OCI-LY3 (cell line): ENCODE measurements around the gene PLB1.

Experiments used
- H2AFZ ChIP-seq: fragments of 200-600, 300-600 bp; shearing (Covaris generic); 2 replicates; pipeline ENCODE4 v1.6.0; 2014; ENCODE audit warnings: antibody characterized with exemption, low read depth, low read length
- H3K27ac ChIP-seq: fragments of 200-600, 300-600 bp; sonication (generic); 2 replicates; pipeline ENCODE4 v1.5.1; 2014; ENCODE audit warnings: mild to moderate bottlenecking, low read length, moderate library complexity, mixed read lengths
- H3K27me3 ChIP-seq: fragments of 200-600, 300-600 bp; sonication (generic); 2 replicates; pipeline ENCODE4 v1.6.1; 2014; ENCODE audit warnings: low read depth, low read length, mixed read lengths
- H3K36me3 ChIP-seq: fragments of 200-600, 300-600 bp; sonication (generic); replicated peaks from 2 replicates; pipeline ENCODE3; 2014; ENCODE audit warnings: low read depth, low read length, mixed read lengths
- H3K4me1 ChIP-seq: fragments of 300-600, 200-600 bp; sonication (generic); 2 replicates; pipeline ENCODE4 v1.6.1; 2014; ENCODE audit warnings: low read length, mixed read lengths
- H3K4me2 ChIP-seq: fragments of 200-600, 300-600 bp; sonication (generic); 2 replicates; pipeline ENCODE4 v1.6.1; 2014; ENCODE audit warnings: low read length, mixed read lengths
- H3K4me3 ChIP-seq: fragments of 300-600, 200-600 bp; sonication (generic); 2 replicates; pipeline ENCODE4 v1.5.1; 2014; ENCODE audit warnings: antibody characterized with exemption, mild to moderate bottlenecking, low read length, moderate library complexity
- H3K79me2 ChIP-seq: fragments of 300-600, 200-600 bp; shearing (Covaris generic); 2 replicates; pipeline ENCODE4 v1.6.1; 2014; ENCODE audit warnings: mild to moderate bottlenecking, low read length, mixed read lengths
- H3K9ac ChIP-seq: fragments of 300-600, 200-600 bp; shearing (Covaris generic); 2 replicates; pipeline ENCODE4 v1.6.0; 2014; ENCODE audit warnings: mild to moderate bottlenecking, low read length, moderate library complexity
- H3K9me3 ChIP-seq: fragments of 200-600, 300-600 bp; shearing (Covaris generic); 2 replicates; pipeline ENCODE4 v1.6.1; 2014; ENCODE audit warnings: low read length, mixed read lengths; ENCODE audit not compliant: insufficient read depth
- H4K20me1 ChIP-seq: fragments of 200-600, 300-600 bp; sonication (generic); 2 replicates; pipeline ENCODE4 v1.6.1; 2016; ENCODE audit warnings: low read length, mixed read lengths; ENCODE audit not compliant: insufficient read depth
- CTCF ChIP-seq: fragments of 200-600, 300-600 bp; sonication (generic); IDR thresholded peaks from 2 replicates; pipeline ENCODE4 v1.5.1; 2014; ENCODE audit warnings: antibody characterized with exemption, low read length, low read depth
- EZH2phosphoT487 ChIP-seq: fragments of 200-600 bp; shearing (Covaris generic); IDR thresholded peaks from 2 replicates; pipeline ENCODE4 v1.6.1; 2018; ENCODE audit warnings: antibody characterized with exemption, mixed run types, low read depth

The PLB1 gene

GRCh38 chr2:28510184-28510583, 14.3 kb downstream of the PLB1 start:
- H3K27ac ChIP-seq: no peak overlapping the region
- no peak overlapping the region for H2AFZ ChIP-seq
- no peak overlapping the region for H3K4me3 ChIP-seq
- no peaks in the 10 kb centered on the region for H3K4me1 ChIP-seq
- H3K9ac ChIP-seq: no peak overlapping the region
- H3K79me2 ChIP-seq: no peaks in the 10 kb centered on the region
- TF ChIP-seq CTCF (no peak), EZH2phosphoT487 (no peak)
- H3K9me3 ChIP-seq: no peaks in the 10 kb centered on the region
- H4K20me1 ChIP-seq: no peaks in the 10 kb centered on the region
- H3K27me3 ChIP-seq: peaks cover 45% of the 10 kb centered on the region
- no peaks in the 10 kb centered on the region for H3K36me3 ChIP-seq
- H3K4me2 ChIP-seq: no peak overlapping the region

GRCh38 chr2:28511871-28512606, 16.2 kb downstream of the PLB1 start:
- Histone ChIP-seq H3K27ac (no peak overlapping the region), H3K4me1 (no peaks in the 10 kb centered on the region), H3K27me3 (peaks cover 47% of the 10 kb centered on the region), H3K4me2 (no peak overlapping the region), H3K9me3 (no peaks in the 10 kb centered on the region), H3K79me2 (no peaks in the 10 kb centered on the region), H3K9ac (no peak overlapping the region), H4K20me1 (no peaks in the 10 kb centered on the region), H2AFZ (no peak overlapping the region), H3K4me3 (no peak overlapping the region), H3K36me3 (no peaks in the 10 kb centered on the region)
- no peak for TF ChIP-seq CTCF
- TF ChIP-seq EZH2phosphoT487: no peak

- no peak for TF ChIP-seq EZH2phosphoT487
- no peak for TF ChIP-seq CTCF
- Histone ChIP-seq H3K4me3 (no peak overlapping the region), H3K36me3 (no peaks in the 10 kb centered on the region), H3K4me1 (no peaks in the 10 kb centered on the region), H3K9me3 (no peaks in the 10 kb centered on the region), H3K79me2 (no peaks in the 10 kb centered on the region), H3K4me2 (no peak overlapping the region), H4K20me1 (no peaks in the 10 kb centered on the region), H3K27ac (no peak overlapping the region), H3K9ac (no peak overlapping the region), H3K27me3 (peaks cover 50% of the 10 kb centered on the region), H2AFZ (no peak overlapping the region)
Measured at GRCh38 chr2:28512607-28512965, 16.7 kb downstream of the PLB1 start.

GRCh38 chr2:28513097-28513496, 17.2 kb downstream of the PLB1 start:
- no peak overlapping the region for H3K4me3 ChIP-seq
- no peak overlapping the region for H3K27ac ChIP-seq
- H3K79me2 ChIP-seq: no peaks in the 10 kb centered on the region
- no peaks in the 10 kb centered on the region for H4K20me1 ChIP-seq
- H3K4me2 ChIP-seq: no peak overlapping the region
- TF ChIP-seq EZH2phosphoT487 (no peak), CTCF (no peak)
- H3K36me3 ChIP-seq: no peaks in the 10 kb centered on the region
- no peak overlapping the region for H3K9ac ChIP-seq
- H2AFZ ChIP-seq: no peak overlapping the region
- H3K4me1 ChIP-seq: no peaks in the 10 kb centered on the region
- H3K27me3 ChIP-seq: peaks cover 55% of the 10 kb centered on the region
- no peaks in the 10 kb centered on the region for H3K9me3 ChIP-seq
